ENCODE measurements around the gene ARRDC3. TPM values are rescaled to one million over a fixed set of nuclear protein-coding genes. Genes with fewer than 3 reads are reported as not detected.

The ARRDC3 gene
- total and polyA plus RNA-seq, 2 experiments from 2014 or later: 11.9 to 16.5 TPM

- TF ChIP-seq REST (IDR thresholded peaks at IDR 0.05; ENCODE audit: unreplicated experiment): no peak
- no peak for TF ChIP-seq ZNF114 (CRISPR knock-in tag; IDR thresholded peaks at IDR 0.05)
- no peak for TF ChIP-seq ETS1 (IDR thresholded peaks at IDR 0.05)
- TF ChIP-seq STAT1 (IDR thresholded peaks at IDR 0.05; ENCODE audit: unreplicated experiment): no peak
- no peak for TF ChIP-seq NANOG (IDR thresholded peaks at IDR 0.05; ENCODE audit: borderline replicate concordance)
- no peak for TF ChIP-seq CREB1 (CRISPR knock-in tag; IDR thresholded peaks at IDR 0.05; ENCODE audit: low read depth)
- TF ChIP-seq ZNF331 (CRISPR knock-in tag; IDR thresholded peaks at IDR 0.05; ENCODE audit: low read depth): no peak
- TF ChIP-seq POLR2AphosphoS5 (IDR thresholded peaks at IDR 0.05; ENCODE audit: low read depth): no peak
- no peak for TF ChIP-seq JUNB (IDR thresholded peaks at IDR 0.05; ENCODE audit: unreplicated experiment)
- TF ChIP-seq EZH2 (IDR thresholded peaks at IDR 0.05; ENCODE audit: low read depth, unreplicated experiment): no peak
Observed at GRCh38 chr5:91361790-91362189, 21.3 kb downstream of the ARRDC3 start (continued).

GRCh38 chr5:91361055-91361701 is 21.9 kb downstream of the ARRDC3 start:
- Histone ChIP-seq H3K27ac (ENCODE audit: low read depth) (no peak overlapping the region), H2AFZ (no peak overlapping the region; the same call in 1 of the 2 replicates), H3K4me1 (ENCODE audit: insufficient read depth) (peaks cover 17% of the 10 kb centered on the region), H3K9me2 (ENCODE audit: insufficient read depth) (no peaks in the 10 kb centered on the region), H3K36me3 (ENCODE audit: insufficient read depth) (no peaks in the 10 kb centered on the region), H3K4me2 (no peak overlapping the region), H3F3A (replicated peaks; ENCODE audit: low read depth) (no peaks in the 10 kb centered on the region), H3K4me3 (no peak overlapping the region), H4K20me1 (replicated peaks; ENCODE audit: insufficient read depth) (no peaks in the 10 kb centered on the region), H3K27me3 (ENCODE audit: insufficient read depth) (no peaks in the 10 kb centered on the region), H3K79me2 (replicated peaks; ENCODE audit: insufficient read depth) (no peaks in the 10 kb centered on the region)
- no peak for TF ChIP-seq NANOG (IDR thresholded peaks at IDR 0.05; ENCODE audit: borderline replicate concordance)
- TF ChIP-seq REST (IDR thresholded peaks at IDR 0.05; ENCODE audit: unreplicated experiment): no peak
- TF ChIP-seq ZNF114 (CRISPR knock-in tag; IDR thresholded peaks at IDR 0.05): no peak
- TF ChIP-seq STAT1 (IDR thresholded peaks at IDR 0.05; ENCODE audit: unreplicated experiment): no peak
- no peak for TF ChIP-seq POLR2AphosphoS5 (IDR thresholded peaks at IDR 0.05; ENCODE audit: low read depth)
- no peak for TF ChIP-seq EZH2 (IDR thresholded peaks at IDR 0.05; ENCODE audit: low read depth, unreplicated experiment)
- TF ChIP-seq CTCF (conservative IDR thresholded peaks at IDR 0.05; ENCODE audit: low read depth in 2 of 2): no peak
- no peak for TF ChIP-seq CREB1 (CRISPR knock-in tag; IDR thresholded peaks at IDR 0.05; ENCODE audit: low read depth)
- no peaks in the 10 kb centered on the region for H3K9me3 Mint-ChIP-seq
- ATAC-seq: no peak
- no peak overlapping the region for H3K27ac Mint-ChIP-seq
- peaks cover 13% of the 10 kb centered on the region for H3K4me1 Mint-ChIP-seq
- DNase-seq (ENCODE audit: low spot score): no peak
- H3K27me3 Mint-ChIP-seq (ENCODE audit: insufficient read depth, low read depth, poor library complexity): no peaks in the 10 kb centered on the region
- no peak overlapping the region for H3K4me3 Mint-ChIP-seq
- no peaks in the 10 kb centered on the region for H3K36me3 Mint-ChIP-seq (ENCODE audit: low read depth)
